GM23248 (cell line): Measurements from ENCODE around the gene SYNCRIP. TPM values are rescaled to one million over a fixed set of nuclear protein-coding genes. Genes with fewer than 3 reads are reported as not detected.

Experiments used
- DNase-seq: peaks from one replicate; pipeline ENCODE4 v3.0.0-alpha.2; 2015
- H2AFZ ChIP-seq: fragments of 200-600 bp; sonication (generic); 2 replicates; pipeline ENCODE4 v1.6.1; 2016; ENCODE audit warnings: antibody characterized with exemption
- H3F3A ChIP-seq: fragments of 200-600 bp; sonication (generic); 2 replicates; pipeline ENCODE4 v1.6.1; 2016; ENCODE audit warnings: mild to moderate bottlenecking, antibody characterized with exemption, mixed run types; ENCODE audit not compliant: insufficient read depth
- H3K27ac ChIP-seq: fragments of 200-600 bp; sonication (generic); 2 replicates; pipeline ENCODE4 v1.5.1; 2016; ENCODE audit warnings: mild to moderate bottlenecking
- H3K27me3 ChIP-seq: fragments of 200-600 bp; sonication (generic); replicated peaks from 2 replicates; pipeline ENCODE4 v1.6.1; 2016; ENCODE audit warnings: mild to moderate bottlenecking; ENCODE audit not compliant: insufficient read depth
- H3K36me3 ChIP-seq: fragments of 200-600 bp; sonication (generic); 2 replicates; pipeline ENCODE4 v1.6.1; 2016; ENCODE audit warnings: low read depth, mild to moderate bottlenecking
- H3K4me1 ChIP-seq: fragments of 200-600 bp; sonication (generic); 2 replicates; pipeline ENCODE4 v1.6.1; 2016; ENCODE audit warnings: mild to moderate bottlenecking; ENCODE audit not compliant: insufficient read depth
- H3K4me2 ChIP-seq: fragments of 200-600 bp; sonication (generic); one replicate; pipeline ENCODE4 v1.6.1; 2016; ENCODE audit warnings: mild to moderate bottlenecking; ENCODE audit not compliant: unreplicated experiment
- H3K4me3 ChIP-seq: fragments of 200-600 bp; sonication (generic); 2 replicates; pipeline ENCODE4 v1.5.1; 2016; ENCODE audit warnings: mild to moderate bottlenecking
- H3K79me2 ChIP-seq: fragments of 200-600 bp; sonication (generic); 2 replicates; pipeline ENCODE4 v1.6.1; 2016; ENCODE audit warnings: mild to moderate bottlenecking; ENCODE audit not compliant: insufficient read depth
- H3K9ac ChIP-seq: fragments of 200-600 bp; sonication (generic); 2 replicates; pipeline ENCODE4 v1.6.1; 2016; ENCODE audit warnings: mild to moderate bottlenecking
- H3K9me2 ChIP-seq: fragments of 200-600 bp; sonication (generic); 2 replicates; pipeline ENCODE4 v1.6.1; 2016; ENCODE audit warnings: mixed run types, mild to moderate bottlenecking, moderate library complexity; ENCODE audit not compliant: insufficient read depth
- H3K9me3 ChIP-seq: fragments of 200-600 bp; sonication (generic); one replicate; pipeline ENCODE4 v1.6.1; 2017; ENCODE audit warnings: low read depth
- H4K20me1 ChIP-seq: fragments of 200-600 bp; sonication (generic); 2 replicates; pipeline ENCODE4 v1.6.0; 2016; ENCODE audit not compliant: insufficient read depth
- EZH2 ChIP-seq: fragments of 200-600 bp; sonication (generic); IDR thresholded peaks from 2 replicates; pipeline ENCODE4 v1.6.1; 2018; ENCODE audit warnings: antibody characterized with exemption, mild to moderate bottlenecking; ENCODE audit not compliant: insufficient read depth, poor library complexity, severe bottlenecking
- EZH2phosphoT487 ChIP-seq: fragments of 200-600 bp; sonication (generic); IDR thresholded peaks from 2 replicates; pipeline ENCODE4 v1.6.1; 2018; ENCODE audit warnings: antibody characterized with exemption, moderate library complexity, mild to moderate bottlenecking, low read depth; ENCODE audit not compliant: insufficient read depth
- WGBS, 2 experiments: methylation state at CpG; one replicate each; pipeline ENCODE4 v1.1.6; 2015 to 2017; ENCODE audit warnings: low lambda C conversion rate in 2 of 2, low coverage in 1 of 2; ENCODE audit errors: missing lambda C conversion rate in 2 of 2; 5-methylcytosine and 5-hydroxymethylcytosine counted together
- in situ Hi-C: fragments of 300-500 bp; cut with MboI; formaldehyde crosslinking; loops from 2 replicates; pipeline ENCODE4 v1.15.0; 2020
- polyA plus RNA-seq: library from polyadenylated mRNA; unstranded; fragments of >200 nt; fragmentation: Nextera tagmentation; extraction: Ambion mirVana; gene quantifications from 2 replicates; pipeline ENCODE4 v1.2.1, GENCODE V29; 2016
- total RNA-seq: library from RNA; depleted of rRNA; stranded (reverse); fragments of >200 nt; shearing (Covaris generic); gene quantifications from 2 replicates; pipeline ENCODE4 v1.2.3, GENCODE V29; 2014

SYNCRIP gene
- total and polyA plus RNA-seq, 2 experiments from 2014 or later, result 99.0 to 150 TPM

GRCh38 chr6:85580118-85580877, 62.4 kb downstream of the SYNCRIP start:
- Histone ChIP-seq H3F3A (peaks cover 18% of the 10 kb centered on the region; the same call in 1 of the 2 replicates), H2AFZ (no peak overlapping the region), H4K20me1 (peaks cover 15% of the 10 kb centered on the region), H3K9me2 (no peaks in the 10 kb centered on the region), H3K79me2 (peaks cover 100% of the 10 kb centered on the region), H3K27me3 (no peaks in the 10 kb centered on the region), H3K9ac (no peak overlapping the region), H3K4me3 (no peak overlapping the region), H3K36me3 (no peaks in the 10 kb centered on the region), H3K4me2 (no peak overlapping the region), H3K9me3 (no peaks in the 10 kb centered on the region), H3K4me1 (peaks cover 20% of the 10 kb centered on the region; the same call in 1 of the 2 replicates), H3K27ac (no peak overlapping the region)
- no peak for DNase-seq
- WGBS, 2 experiments, result 94 to 99% methylated on average over 5 of the region's 5 CpGs
- TF ChIP-seq EZH2phosphoT487 (no peak), EZH2 (no peak)
- in situ Hi-C loops, result no loop called here

- H3K4me2 ChIP-seq, result no peak overlapping the region
- no peaks in the 10 kb centered on the region for H3K27me3 ChIP-seq
- H3K27ac ChIP-seq, result no peak overlapping the region
- H4K20me1 ChIP-seq, result peaks cover 17% of the 10 kb centered on the region; the same call in 1 of the 2 replicates
- peaks cover 25% of the 10 kb centered on the region for H3F3A ChIP-seq
- WGBS, 2 experiments, result 71 to 77% methylated on average over 4 of the region's 4 CpGs
- no peak overlapping the region for H3K9ac ChIP-seq
- no peaks in the 10 kb centered on the region for H3K9me3 ChIP-seq
- H3K4me1 ChIP-seq, result peaks cover 26% of the 10 kb centered on the region
- no peak for DNase-seq
- no peak overlapping the region for H3K4me3 ChIP-seq
- in situ Hi-C loops, result no loop called here
- H3K79me2 ChIP-seq, result peaks cover 100% of the 10 kb centered on the region
- TF ChIP-seq EZH2 (no peak), EZH2phosphoT487 (no peak)
- no peak overlapping the region for H2AFZ ChIP-seq
- H3K9me2 ChIP-seq, result no peaks in the 10 kb centered on the region
- H3K36me3 ChIP-seq, result no peaks in the 10 kb centered on the region
Measured at GRCh38 chr6:85579581-85579980, 63.1 kb downstream of the SYNCRIP start.

- H3K36me3 ChIP-seq, result no peaks in the 10 kb centered on the region; the same call in 1 of the 2 replicates
- WGBS, 2 experiments, result 72 to 77% methylated on average over 2 of the region's 2 CpGs
- no peak overlapping the region for H2AFZ ChIP-seq
- peaks cover 29% of the 10 kb centered on the region for H3K4me1 ChIP-seq
- no peak overlapping the region for H3K27ac ChIP-seq
- peaks cover 21% of the 10 kb centered on the region for H3F3A ChIP-seq
- no peak overlapping the region for H3K4me2 ChIP-seq
- TF ChIP-seq EZH2 (no peak), EZH2phosphoT487 (no peak)
- no peak for DNase-seq
- in situ Hi-C loops, result no loop called here
- peaks cover 100% of the 10 kb centered on the region for H3K79me2 ChIP-seq
- H3K9ac ChIP-seq, result no peak overlapping the region
- H3K27me3 ChIP-seq, result no peaks in the 10 kb centered on the region
- H3K4me3 ChIP-seq, result no peak overlapping the region
- no peaks in the 10 kb centered on the region for H3K9me3 ChIP-seq
- peaks cover 17% of the 10 kb centered on the region; the same call in 1 of the 2 replicates for H4K20me1 ChIP-seq
- no peaks in the 10 kb centered on the region for H3K9me2 ChIP-seq
Measured at GRCh38 chr6:85576476-85576875, 66.2 kb downstream of the SYNCRIP start.

GRCh38 chr6:85574932-85575598, 67.6 kb downstream of the SYNCRIP start:
- H3K9me2 ChIP-seq, result no peaks in the 10 kb centered on the region
- TF ChIP-seq EZH2phosphoT487, result no peak
- TF ChIP-seq EZH2, result no peak
- no peak overlapping the region for H3K4me2 ChIP-seq
- peaks cover 21% of the 10 kb centered on the region for H3F3A ChIP-seq
- peaks cover 2% of the 10 kb centered on the region for H3K36me3 ChIP-seq
- H4K20me1 ChIP-seq, result peaks cover 13% of the 10 kb centered on the region; the same call in 1 of the 2 replicates
- H3K4me1 ChIP-seq, result peaks cover 16% of the 10 kb centered on the region
- in situ Hi-C loops, result no loop called here
- no peak overlapping the region for H3K9ac ChIP-seq
- no peak overlapping the region for H3K4me3 ChIP-seq
- DNase-seq, result peak; percentile 60
- no peak overlapping the region for H2AFZ ChIP-seq
- H3K9me3 ChIP-seq, result no peaks in the 10 kb centered on the region
- peak overlapping the region; percentile 15; the same call in 1 of the 2 replicates for H3K27ac ChIP-seq
- H3K79me2 ChIP-seq, result peaks cover 100% of the 10 kb centered on the region
- no peaks in the 10 kb centered on the region for H3K27me3 ChIP-seq
